Colon (tissue), 2 donors: ENCODE measurements around the gene DCHS1.

ENCODE experiments used
- FAIRE-seq: peaks from 2 replicates; lab custom pipeline; 2012; peaks lifted over from hg19 to GRCh38; lab: Jason Lieb, UNC
- donor health status: control.
- donor health status: control.

Gene DCHS1

GRCh38 chr11:6587360-6587953 is 68.2 kb downstream of the DCHS1 start:
- no peak for FAIRE-seq

- FAIRE-seq: no peak
Observed at GRCh38 chr11:6586434-6587359, 68.9 kb downstream of the DCHS1 start.

GRCh38 chr11:6584528-6584927 is 71.1 kb downstream of the DCHS1 start:
- no peak for FAIRE-seq

- no peak for FAIRE-seq
Observed at GRCh38 chr11:6583584-6583983, 72.0 kb downstream of the DCHS1 start.

- FAIRE-seq: no peak
Observed at GRCh38 chr11:6579681-6580080, 75.9 kb downstream of the DCHS1 start.

GRCh38 chr11:6578134-6578533 is 77.5 kb downstream of the DCHS1 start:
- FAIRE-seq: no peak

- no peak for FAIRE-seq
Observed at GRCh38 chr11:6576471-6577373, 78.9 kb downstream of the DCHS1 start.

GRCh38 chr11:6574816-6575715 is 80.5 kb downstream of the DCHS1 start:
- no peak for FAIRE-seq

GRCh38 chr11:6572215-6572614 is 83.4 kb downstream of the DCHS1 start:
- FAIRE-seq: no peak

- no peak for FAIRE-seq
Observed at GRCh38 chr11:6571434-6572008, 84.1 kb downstream of the DCHS1 start.
